Subcutaneous adipose tissue (tissue), 4 donors: Measurements from ENCODE around the gene FAM72A. TPM values are rescaled to one million over a fixed set of nuclear protein-coding genes. Genes with fewer than 3 reads are reported as not detected.
"Not testable (repeated sequence)": the region's sequence is repeated elsewhere in the genome, so short reads cannot be mapped to it uniquely, and the experiment has no call there.

ENCODE experiments used
- CTCF ChIP-seq: fragments of 450-650 bp; IDR thresholded peaks from one replicate; pipeline ENCODE4 v1.5.1; 2016; ENCODE audit warnings: low read depth, mild to moderate bottlenecking, control low read depth, antibody characterized with exemption, moderate library complexity
- total RNA-seq, 4 donors: library from RNA; depleted of rRNA; stranded (reverse); fragments of >200 nt; gene quantifications; one replicate each; pipeline ENCODE4 v1.1.0, GENCODE V29; 2016

The FAM72A gene
- 1 to 10 TPM; 2.3 to 7.5 (median 3.8) TPM for total RNA-seq

GRCh38 chr1:206202789-206203363 is at the start of gene FAM72A:
FAM72A (minus strand) TSS chr1:206202839; CDS start chr1:206202025, 814 bp downstream.
- TF ChIP-seq CTCF: not testable (repeated sequence)

GRCh38 chr1:206203364-206204158 is 922 bp upstream of the FAM72A start, which contains the start of gene SRGAP2:
SRGAP2 (plus strand) TSS chr1:206203541; CDS start chr1:206205971, 2,430 bp downstream.
- TF ChIP-seq CTCF: not testable (repeated sequence)

- no peak for TF ChIP-seq CTCF
Observed at GRCh38 chr1:206145771-206146290, 56.8 kb downstream of the FAM72A start.

GRCh38 chr1:206144605-206145004 is 58.0 kb downstream of the FAM72A start:
- TF ChIP-seq CTCF: no peak

- no peak for TF ChIP-seq CTCF
Observed at GRCh38 chr1:206143537-206144172, 59.0 kb downstream of the FAM72A start.

GRCh38 chr1:206142770-206143169 is 59.9 kb downstream of the FAM72A start:
- TF ChIP-seq CTCF: no peak

- no peak for TF ChIP-seq CTCF
Observed at GRCh38 chr1:206142011-206142410, 60.6 kb downstream of the FAM72A start.
